Right forelimb (tissue), 1 donor: Measurements from ENCODE around the gene MCMBP.
"Not testable (repeated sequence)": the region's sequence is repeated elsewhere in the genome, so short reads cannot be mapped to it uniquely, and the experiment has no call there.

Experiments used
- DNase-seq: peaks from one replicate; pipeline ENCODE4 v3.0.0-alpha.2; 2018

MCMBP gene

DNA sequence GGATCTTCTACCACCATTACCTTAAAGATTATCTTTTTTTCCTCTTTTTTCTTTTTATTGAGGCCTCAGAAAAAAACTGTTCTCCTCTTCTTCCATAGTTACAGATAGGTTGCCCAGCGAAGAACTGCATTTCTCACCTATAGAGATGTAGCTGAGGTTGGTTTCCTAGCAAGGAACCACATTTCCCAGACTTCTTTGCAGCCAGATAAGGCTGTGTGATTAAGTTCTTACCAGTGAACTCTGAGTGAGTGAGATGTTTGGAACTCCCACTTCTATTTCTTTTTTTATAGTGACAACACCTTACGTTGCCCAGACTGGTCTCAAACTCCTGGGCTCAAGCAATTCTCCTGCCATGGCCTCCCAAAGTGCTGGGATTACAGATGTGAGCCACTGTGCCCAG lies 5.9 kb upstream of the MCMBP start:
- DNase-seq = no peak

DNA sequence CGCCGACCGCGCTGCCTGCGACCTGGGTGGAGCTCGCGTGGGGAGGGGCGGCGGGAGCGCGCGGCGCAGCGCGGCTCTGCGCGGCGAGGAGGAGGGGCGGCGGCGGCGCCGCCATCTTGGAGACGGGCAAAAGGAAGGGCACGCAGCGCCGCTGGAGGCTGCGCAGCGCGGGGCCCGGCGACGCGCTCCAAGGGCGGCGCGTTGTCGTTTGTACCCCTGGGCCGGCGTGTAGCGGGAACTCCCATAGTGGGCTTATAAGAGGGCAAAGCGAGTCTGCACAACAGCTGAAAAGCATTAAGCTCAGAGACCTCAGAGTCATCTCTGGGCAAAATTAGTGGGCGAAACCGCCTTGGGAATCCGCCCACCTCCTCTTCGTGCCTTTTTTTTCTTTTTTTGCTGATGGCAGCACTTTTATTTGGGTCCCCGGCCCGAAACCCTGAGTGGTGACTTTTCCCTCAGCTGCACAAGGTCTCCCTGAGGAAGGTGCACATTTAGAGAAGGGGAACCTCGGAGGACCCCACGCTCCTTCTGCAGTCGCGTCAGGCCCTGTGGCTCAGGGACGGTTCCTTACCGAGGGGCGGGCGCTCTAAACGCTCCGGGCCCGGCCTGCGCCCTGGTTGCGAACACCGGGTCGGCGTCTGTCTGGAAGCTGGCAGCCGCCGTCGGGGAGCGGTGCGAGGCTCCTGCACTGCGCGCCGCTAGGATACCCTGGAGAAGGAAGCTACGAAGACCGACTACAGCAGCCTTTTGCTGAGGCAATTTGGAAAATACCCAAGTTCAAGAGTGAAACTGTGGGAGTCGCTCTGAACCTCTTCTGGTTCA lies 428 bp upstream of the MCMBP start:
- DNase-seq = peak; percentile 94

GRCh38 chr10:119871881-119872609 lies 598 bp downstream of the MCMBP start:
- peak; percentile 59 for DNase-seq

GRCh38 chr10:119869398-119869797 lies 3.2 kb downstream of the MCMBP start:
- DNase-seq = not testable (repeated sequence)

GRCh38 chr10:119867317-119867716 lies 5.3 kb downstream of the MCMBP start:
- DNase-seq = no peak

GRCh38 chr10:119865699-119866240 lies 6.9 kb downstream of the MCMBP start:
- no peak for DNase-seq

- no peak for DNase-seq
These were observed 8.6 kb downstream of the MCMBP start for GRCh38 chr10:119863951-119864565.

GRCh38 chr10:119862524-119862923 lies 10.1 kb downstream of the MCMBP start:
- no peak for DNase-seq

GRCh38 chr10:119860866-119861607 lies 11.6 kb downstream of the MCMBP start:
- no peak for DNase-seq

DNA sequence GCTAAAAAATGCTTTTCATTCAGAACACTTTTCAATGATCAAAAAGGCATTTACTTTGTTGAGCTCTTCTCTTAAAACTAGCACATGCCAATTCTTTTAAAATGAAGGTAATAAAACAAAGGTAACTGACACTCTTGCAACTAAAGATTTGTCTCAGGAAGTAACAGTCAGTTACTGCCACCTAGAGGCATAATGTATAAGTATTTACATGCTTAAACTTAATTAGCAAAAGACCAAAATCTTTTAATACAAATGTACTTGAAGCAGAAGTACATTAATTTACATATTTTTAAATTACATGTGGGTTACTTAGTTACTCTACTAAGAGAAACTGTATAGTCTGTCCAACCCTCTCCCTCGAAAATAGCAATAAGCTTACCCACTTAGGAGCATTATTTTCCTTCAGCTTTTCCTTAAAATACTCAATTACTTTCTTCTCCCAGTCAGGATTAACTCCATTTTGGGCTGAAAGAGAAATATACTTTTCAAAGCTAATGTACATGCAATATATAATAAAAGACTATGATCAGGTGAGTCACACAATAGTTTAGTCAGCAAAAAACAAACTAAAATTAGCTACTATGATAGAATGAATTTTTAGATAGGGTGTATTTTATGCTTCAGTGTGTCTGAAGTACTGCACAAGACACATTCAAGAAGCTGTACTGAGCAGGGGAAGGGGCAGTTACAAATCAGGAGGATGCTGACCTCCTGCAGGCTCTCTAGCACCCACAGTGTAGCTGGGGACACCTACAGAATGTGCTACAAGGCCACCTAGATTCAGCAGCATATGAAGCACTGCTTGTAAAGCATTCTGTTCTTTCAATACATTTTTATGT lies 13.0 kb downstream of the MCMBP start:
- DNase-seq = no peak

GRCh38 chr10:119858063-119858462 lies 14.6 kb downstream of the MCMBP start:
- no peak for DNase-seq

GRCh38 chr10:119853574-119853973 lies 19.1 kb downstream of the MCMBP start:
- no peak for DNase-seq

DNA sequence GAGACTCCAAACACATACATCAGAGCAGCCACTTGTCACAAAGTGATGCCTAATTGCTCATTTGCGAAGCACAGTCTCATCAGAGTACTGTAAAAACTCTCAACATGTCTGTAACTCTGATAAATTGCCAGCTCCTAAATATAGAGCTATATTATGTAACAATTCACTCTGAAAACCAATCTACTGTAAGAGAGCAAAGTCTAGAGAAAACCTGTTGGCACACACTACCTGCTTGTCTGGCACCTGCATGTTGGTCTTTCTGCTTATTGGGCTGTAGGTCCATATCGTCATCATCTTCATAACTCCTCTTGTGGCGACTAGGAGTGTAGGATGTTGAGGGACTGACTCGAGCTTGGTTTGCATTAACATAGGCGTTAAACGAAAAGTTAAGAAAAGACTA lies 19.8 kb downstream of the MCMBP start:
- no peak for DNase-seq

- no peak for DNase-seq
These were observed 20.4 kb downstream of the MCMBP start for GRCh38 chr10:119852277-119852676.

GRCh38 chr10:119849944-119850343 lies 22.7 kb downstream of the MCMBP start:
- no peak for DNase-seq

DNA sequence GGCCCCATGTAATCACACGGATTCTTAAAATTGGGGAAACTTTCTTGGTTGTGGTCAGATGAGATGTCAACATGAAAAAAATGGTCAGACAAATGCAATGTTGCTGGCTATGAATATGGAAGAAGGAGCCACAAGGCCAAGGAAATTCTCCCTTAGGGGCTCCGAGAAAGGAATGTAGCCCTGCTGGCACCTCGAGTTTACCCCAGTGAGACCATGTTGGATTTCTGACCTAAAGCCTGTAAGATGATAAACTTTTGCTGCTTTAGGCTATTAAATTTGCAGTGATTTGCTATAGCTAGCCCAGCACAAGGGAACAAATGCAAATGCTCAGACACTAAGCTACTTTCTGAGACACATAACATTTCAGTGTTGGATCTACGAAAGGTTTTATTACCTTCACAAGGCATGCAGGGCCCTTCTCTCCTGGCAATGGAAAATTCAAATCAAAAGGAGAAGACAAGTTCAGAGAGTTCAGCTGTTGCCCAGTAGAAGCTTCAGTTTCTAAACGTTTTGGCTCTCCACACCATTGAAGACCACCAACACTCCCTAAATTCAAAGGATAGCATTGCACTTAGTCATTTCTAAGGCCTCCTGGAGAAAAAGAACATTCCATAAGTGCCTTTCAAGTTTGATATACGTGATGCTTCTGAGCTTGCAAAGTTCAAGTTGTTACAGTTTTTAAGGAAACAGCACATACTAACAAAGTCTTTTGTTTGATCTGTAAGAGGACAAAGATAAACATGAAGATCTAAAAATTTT lies 23.4 kb downstream of the MCMBP start:
- DNase-seq = no peak

DNA sequence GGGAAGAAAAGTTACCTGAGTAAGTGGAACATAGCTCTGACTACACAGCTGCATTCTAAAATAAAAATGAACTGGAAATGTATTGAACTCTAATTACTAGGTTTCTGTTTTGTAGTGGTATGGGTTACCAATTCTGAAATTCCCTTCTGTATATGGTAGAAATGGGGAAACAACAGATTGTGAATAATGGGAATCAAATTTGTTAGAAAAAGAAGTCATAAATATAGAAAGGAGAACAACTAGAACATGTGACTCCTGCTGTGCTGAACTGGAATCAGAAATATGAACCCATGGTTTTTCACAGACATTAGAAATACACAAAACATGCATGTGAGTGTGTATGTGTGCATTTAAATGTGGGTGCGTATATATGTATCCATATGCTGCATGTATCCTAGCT lies 27.0 kb downstream of the MCMBP start:
- no peak for DNase-seq

DNA sequence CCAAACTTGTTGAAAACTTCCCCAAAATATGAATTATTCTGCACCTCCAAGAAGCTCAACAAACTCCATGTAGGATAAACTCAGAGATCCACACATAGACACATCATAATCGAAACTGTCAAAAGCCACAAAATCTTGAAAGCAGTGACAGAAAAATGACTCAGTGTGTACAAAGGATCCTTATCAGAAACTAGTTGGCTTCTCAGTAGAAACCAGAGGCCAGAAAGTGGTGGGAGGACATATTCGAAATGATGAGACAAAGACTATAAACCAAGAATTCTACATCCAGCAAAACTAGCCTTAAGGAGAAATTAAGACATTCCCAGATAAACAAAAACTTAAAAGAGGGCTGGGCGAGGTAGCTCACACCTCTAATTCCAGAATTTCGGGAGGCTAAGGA lies 38.5 kb downstream of the MCMBP start:
- no peak for DNase-seq

- DNase-seq = no peak
These were observed 39.7 kb downstream of the MCMBP start for GRCh38 chr10:119832951-119833350.

- DNase-seq = no peak
These were observed 41.0 kb downstream of the MCMBP start for GRCh38 chr10:119831656-119832055.

DNA sequence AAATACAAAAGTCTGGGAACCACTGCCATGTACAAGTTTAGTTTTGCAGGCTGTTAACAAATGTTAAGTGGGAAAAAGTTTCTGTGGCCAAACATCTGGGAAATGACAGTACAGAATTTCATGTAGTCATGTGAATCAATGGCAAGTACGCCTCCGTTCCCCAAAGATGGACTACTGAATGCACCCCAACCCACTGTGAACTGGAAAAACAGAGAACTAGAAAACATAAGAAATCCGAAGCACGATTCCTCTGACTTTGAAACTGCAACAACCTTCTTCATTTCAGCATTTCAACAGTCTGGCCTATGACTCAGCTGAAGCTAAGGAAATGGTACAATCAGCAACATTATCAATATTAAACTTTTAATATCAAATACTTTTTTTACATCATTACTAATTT lies 41.8 kb downstream of the MCMBP start:
- DNase-seq = no peak
